ENCODE measurements around the gene C1orf35.

C1orf35 gene

DNA sequence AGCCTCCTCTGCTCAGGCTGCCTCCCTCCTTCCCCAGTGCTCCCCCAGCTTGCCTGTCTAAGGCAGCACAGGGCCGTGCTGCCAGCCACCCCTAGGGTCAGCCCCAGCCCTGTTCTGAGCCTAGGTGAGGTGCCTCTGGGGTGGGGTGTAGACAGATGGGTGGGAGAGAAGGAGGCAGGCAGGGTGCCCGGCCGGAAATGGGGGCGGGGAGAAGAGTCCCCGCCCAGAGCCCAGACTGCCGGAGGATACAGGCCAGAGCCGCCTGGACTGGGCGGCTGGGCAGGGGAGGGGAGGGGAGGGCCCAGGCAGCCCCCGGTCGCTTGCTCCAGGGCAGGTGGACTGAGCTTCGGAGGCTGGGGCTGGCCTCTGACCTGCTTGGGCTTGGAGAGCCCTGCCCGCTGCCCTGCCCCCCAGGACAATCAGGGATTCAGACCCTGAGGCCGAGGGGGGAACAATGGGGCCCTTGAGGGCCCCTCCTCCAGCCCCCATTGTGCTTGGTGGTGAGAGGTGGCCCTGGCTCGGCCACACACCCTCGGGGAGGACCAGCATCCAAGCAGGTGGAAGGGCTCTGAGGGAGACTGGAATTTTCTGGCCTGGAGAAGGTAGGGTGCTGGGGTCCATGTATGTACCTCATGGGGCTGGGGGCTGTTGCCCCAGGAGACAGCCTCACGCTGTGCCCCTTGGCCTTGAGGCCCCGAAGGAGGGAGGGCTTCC is 46.4 kb upstream of the C1orf35 start, which contains the start of gene GJC2:
Gene GJC2, plus strand, starts transcription at position 525 of the 714 bp plus-strand sequence. CDS start 7,829 bp downstream, outside the sequence.
- TF ChIP-seq, protein P1, sequence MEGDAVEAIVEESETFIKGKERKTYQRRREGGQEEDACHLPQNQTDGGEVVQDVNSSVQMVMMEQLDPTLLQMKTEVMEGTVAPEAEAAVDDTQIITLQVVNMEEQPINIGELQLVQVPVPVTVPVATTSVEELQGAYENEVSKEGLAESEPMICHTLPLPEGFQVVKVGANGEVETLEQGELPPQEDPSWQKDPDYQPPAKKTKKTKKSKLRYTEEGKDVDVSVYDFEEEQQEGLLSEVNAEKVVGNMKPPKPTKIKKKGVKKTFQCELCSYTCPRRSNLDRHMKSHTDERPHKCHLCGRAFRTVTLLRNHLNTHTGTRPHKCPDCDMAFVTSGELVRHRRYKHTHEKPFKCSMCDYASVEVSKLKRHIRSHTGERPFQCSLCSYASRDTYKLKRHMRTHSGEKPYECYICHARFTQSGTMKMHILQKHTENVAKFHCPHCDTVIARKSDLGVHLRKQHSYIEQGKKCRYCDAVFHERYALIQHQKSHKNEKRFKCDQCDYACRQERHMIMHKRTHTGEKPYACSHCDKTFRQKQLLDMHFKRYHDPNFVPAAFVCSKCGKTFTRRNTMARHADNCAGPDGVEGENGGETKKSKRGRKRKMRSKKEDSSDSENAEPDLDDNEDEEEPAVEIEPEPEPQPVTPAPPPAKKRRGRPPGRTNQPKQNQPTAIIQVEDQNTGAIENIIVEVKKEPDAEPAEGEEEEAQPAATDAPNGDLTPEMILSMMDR (conservative IDR thresholded peaks at IDR 0.05), result no peak
- H3K27ac ChIP-seq, result no peak within 1 kb of the TSS

DNA sequence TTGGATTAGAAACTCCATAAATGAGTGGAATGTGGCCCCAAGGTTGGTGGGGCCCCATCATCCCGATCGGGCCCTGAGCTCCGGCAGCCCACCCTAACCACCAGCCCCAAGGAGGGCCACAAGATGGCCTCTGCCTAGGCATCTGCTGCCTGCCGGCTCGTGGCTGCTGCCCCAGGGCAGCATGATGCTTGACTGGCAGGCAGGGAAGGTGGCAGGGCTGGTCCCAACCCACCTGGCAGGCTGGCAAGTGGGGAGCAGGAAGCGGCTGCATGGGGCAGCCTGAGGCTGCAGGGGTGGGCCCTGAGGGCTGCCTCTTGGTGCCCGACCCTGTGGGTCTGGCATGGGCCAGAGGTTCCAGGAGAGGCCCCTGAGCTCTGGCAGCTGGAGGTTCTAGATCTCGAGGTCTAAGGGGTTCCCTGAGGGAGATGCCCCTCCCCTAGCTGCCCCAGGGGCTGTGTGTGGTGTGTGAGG is 45.8 kb upstream of the C1orf35 start:
- TF ChIP-seq, protein P1 (conservative IDR thresholded peaks at IDR 0.05), result no peak
- no peak overlapping the region for H3K27ac ChIP-seq

DNA sequence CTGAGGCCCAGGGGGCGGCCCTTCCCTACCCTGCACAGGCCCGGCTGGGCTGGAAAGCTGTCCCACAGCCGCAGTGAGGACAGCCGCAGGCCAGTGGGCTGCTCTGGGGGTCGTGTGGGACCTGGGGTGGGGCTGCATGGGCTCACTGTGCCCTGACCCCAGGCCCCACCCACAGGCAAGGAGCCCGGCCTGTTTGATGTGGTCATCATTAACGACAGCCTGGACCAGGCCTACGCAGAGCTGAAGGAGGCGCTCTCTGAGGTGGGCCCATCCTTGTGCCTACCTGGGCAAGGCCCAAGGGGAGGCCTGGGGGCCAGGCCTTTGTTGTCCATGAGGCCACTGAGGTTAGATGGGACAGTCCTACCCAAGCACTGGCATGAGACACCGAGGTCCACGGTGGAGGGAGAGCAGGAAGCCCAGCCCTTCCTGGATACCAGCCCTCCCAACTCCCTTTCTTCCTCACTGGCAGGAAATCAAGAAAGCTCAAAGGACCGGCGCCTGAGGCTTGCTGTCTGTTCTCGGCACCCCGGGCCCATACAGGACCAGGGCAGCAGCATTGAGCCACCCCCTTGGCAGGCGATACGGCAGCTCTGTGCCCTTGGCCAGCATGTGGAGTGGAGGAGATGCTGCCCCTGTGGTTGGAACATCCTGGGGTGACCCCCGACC is 45.2 kb upstream of the C1orf35 start:
- no peak overlapping the region for H3K27ac ChIP-seq
- TF ChIP-seq, protein P1 (conservative IDR thresholded peaks at IDR 0.05), result no peak

DNA sequence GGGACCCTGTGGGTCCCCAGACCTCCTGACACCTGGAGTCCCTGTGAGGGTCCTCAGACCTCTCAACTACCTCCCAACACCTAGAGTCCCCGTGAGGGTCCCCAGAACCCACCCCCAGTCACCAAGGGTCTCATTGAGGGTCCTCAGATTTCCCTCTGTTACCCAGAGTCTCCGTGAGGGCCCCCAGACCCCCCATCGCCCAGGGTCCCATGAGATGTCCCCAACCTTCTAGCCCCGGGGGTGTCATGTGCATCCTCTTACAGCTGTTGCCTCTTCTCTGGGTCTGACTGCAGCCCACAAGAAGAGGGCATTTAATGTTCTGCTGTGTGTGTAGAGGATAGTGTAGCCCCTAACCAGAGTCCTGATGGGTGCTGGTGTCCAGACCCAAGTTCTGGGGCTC is 44.6 kb upstream of the C1orf35 start:
- H3K27ac ChIP-seq, result no peak overlapping the region
- TF ChIP-seq, protein P1 (conservative IDR thresholded peaks at IDR 0.05), result no peak

DNA sequence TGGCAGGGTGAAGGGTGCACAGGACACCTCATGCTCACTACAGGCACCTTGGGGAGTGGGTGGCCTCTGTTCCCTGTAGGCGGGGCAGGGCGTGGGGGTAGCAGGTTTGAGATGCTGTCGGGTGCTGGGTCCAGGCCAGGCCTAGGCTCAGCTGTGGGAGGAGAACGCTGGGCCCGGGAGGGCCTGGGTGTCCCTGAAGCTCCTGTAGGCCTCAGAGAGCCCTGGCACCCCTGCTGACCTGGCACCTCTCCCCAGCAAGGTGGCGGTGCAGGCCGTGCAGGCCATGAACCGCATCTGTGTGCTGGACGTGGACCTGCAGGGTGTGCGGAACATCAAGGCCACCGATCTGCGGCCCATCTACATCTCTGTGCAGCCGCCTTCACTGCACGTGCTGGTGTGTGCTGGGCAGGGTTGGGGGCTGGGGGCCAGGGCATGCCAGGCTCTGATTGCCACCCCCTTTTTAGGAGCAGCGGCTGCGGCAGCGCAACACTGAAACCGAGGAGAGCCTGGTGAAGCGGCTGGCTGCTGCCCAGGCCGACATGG is 44.1 kb upstream of the C1orf35 start:
- H3K27ac ChIP-seq, result no peak overlapping the region
- TF ChIP-seq, protein P1 (conservative IDR thresholded peaks at IDR 0.05), result no peak

DNA sequence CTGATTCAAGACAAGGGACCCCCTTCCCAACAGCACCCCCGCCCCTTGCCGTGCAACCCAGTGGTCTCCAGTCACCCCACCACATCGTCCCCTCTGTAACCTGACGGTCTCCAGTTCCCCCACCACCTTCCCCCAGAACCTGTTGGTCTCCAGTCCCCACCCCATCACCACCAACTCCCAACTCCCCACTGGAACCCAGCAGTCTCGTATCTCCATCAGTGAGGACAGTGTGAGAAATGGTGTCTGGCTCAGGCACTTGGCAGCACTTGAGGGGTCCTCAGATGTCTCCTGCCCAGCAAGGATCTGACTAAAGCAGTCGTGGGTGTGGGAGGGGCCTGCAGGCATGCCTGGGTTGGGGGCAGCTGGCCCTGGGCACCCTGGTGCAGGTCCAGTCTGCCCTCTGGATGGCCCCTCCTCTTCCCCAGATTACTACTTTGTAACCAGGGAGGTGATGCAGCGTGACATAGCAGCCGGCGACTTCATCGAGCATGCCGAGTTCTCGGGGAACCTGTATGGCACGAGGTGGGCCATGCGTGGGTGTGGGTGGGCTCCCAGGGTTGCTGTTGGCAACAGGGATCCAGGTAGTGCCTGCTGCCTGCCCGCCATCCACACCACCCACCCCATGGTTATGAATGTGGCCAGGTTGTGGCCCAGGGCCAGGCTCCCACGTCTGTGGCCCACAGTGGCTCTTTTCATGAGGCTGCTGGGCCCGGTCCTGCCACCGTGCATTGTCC is 43.5 kb upstream of the C1orf35 start:
- TF ChIP-seq, protein P1 (conservative IDR thresholded peaks at IDR 0.05), result no peak
- no peak overlapping the region for H3K27ac ChIP-seq

Data from VCaP (cell line).